Measurements from ENCODE around the gene IL1F10. TPM values are rescaled to one million over a fixed set of nuclear protein-coding genes. Genes with fewer than 3 reads are reported as not detected.

The IL1F10 gene
- total and polyA plus RNA-seq, 2 donors (not counting 3 experiments of a cell fraction or from before 2014, with no cell fraction given): not detected

- Histone ChIP-seq H3K79me2 (ENCODE audit: control insufficient read depth, insufficient read depth, low read length) (no peaks in the 10 kb centered on the region), H2AFZ (ENCODE audit: low read depth, low read length) (no peak overlapping the region), H3K27me3 (ENCODE audit: control insufficient read depth in 2 of 2, insufficient read depth in 2 of 2, low read length in 2 of 2) (peaks cover 3 to 10% of the 10 kb centered on the region in 2 experiments), H4K20me1 (replicated peaks; ENCODE audit: control insufficient read depth, extremely low read depth, insufficient read depth, low read length) (no peaks in the 10 kb centered on the region), H3K9me1 (replicated peaks; ENCODE audit: control insufficient read depth, extremely low read depth, insufficient read depth, low read length) (no peaks in the 10 kb centered on the region), H3K36me3 (ENCODE audit: control insufficient read depth in 2 of 2, extremely low read depth in 1 of 2, insufficient read depth in 2 of 2, low read length in 2 of 2) (no peaks in the 10 kb centered on the region), H3K4me1 (ENCODE audit: control insufficient read depth, extremely low read depth, insufficient read depth, low read length) (no peaks in the 10 kb centered on the region), H3K9me3 (replicated peaks; ENCODE audit: control insufficient read depth, insufficient read depth, low read length) (no peaks in the 10 kb centered on the region), H3K27ac (ENCODE audit: insufficient read depth, low read depth, low read length) (no peak overlapping the region), H3K4me3 (replicated peaks in 1 of 3; ENCODE audit: insufficient read depth in 1 of 3, low read depth in 1 of 3, low read length in 3 of 3) (no peak overlapping the region), H3K4me2 (ENCODE audit: insufficient read depth, low read length) (no peak overlapping the region), H3K9ac (replicated peaks; ENCODE audit: extremely low read depth, insufficient read depth, low read length) (no peak overlapping the region)
- FAIRE-seq (no peak), DNase-seq (ENCODE audit: low read depth, low spot score) (no peak)
- TF ChIP-seq FOS (IDR thresholded peaks at IDR 0.05; ENCODE audit: borderline replicate concordance, insufficient read depth, low read length) (no peak), GATA2 (IDR thresholded peaks at IDR 0.05; ENCODE audit: insufficient read depth, insufficient read length, low read depth, low read length) (no peak), POLR2AphosphoS5 (IDR thresholded peaks at IDR 0.05; ENCODE audit: insufficient read depth, low read depth, low read length) (no peak), MYC (IDR thresholded peaks at IDR 0.05; ENCODE audit: low read depth, low read length) (no peak), POLR2A (IDR thresholded peaks at IDR 0.05; ENCODE audit: low read depth, low read length) (no peak), CTCF (IDR thresholded peaks at IDR 0.05; ENCODE audit: extremely low read depth in 1 of 2, insufficient read depth in 1 of 2, low read depth in 1 of 2, low read length in 2 of 2) (no peak)
- ChIA-PET POLR2A (no interaction called here), CTCF (interaction anchor here (1.1 to 3.1 kb wide), 4 partner anchors 18 to 120 kb away, joined by 3 to 63 read pairs (median 4); no protein-coding TSS in a partner anchor)
- intact Hi-C loops (cut with micrococcal nuclease): no loop called here
- no TSS peak for BruUV-seq (replicated peaks)
- dilution Hi-C loops (cut with MboI; ENCODE audit: extremely low pct_ligation_motif_present, low sequenced_read_pairs): no loop called here
Measured at GRCh38 chr2:113077921-113078320, 10.2 kb downstream of the IL1F10 start.

GRCh38 chr2:113078350-113078839, 10.6 kb downstream of the IL1F10 start:
- Histone ChIP-seq H3K9ac (replicated peaks; ENCODE audit: extremely low read depth, insufficient read depth, low read length) (no peak overlapping the region), H3K9me3 (replicated peaks; ENCODE audit: control insufficient read depth, insufficient read depth, low read length) (no peaks in the 10 kb centered on the region), H3K36me3 (ENCODE audit: control insufficient read depth in 2 of 2, extremely low read depth in 1 of 2, insufficient read depth in 2 of 2, low read length in 2 of 2) (no peaks in the 10 kb centered on the region), H4K20me1 (replicated peaks; ENCODE audit: control insufficient read depth, extremely low read depth, insufficient read depth, low read length) (no peaks in the 10 kb centered on the region), H3K4me2 (ENCODE audit: insufficient read depth, low read length) (no peak overlapping the region), H3K27me3 (ENCODE audit: control insufficient read depth in 2 of 2, insufficient read depth in 2 of 2, low read length in 2 of 2) (peaks cover 3 to 10% of the 10 kb centered on the region in 2 experiments), H2AFZ (ENCODE audit: low read depth, low read length) (no peak overlapping the region), H3K4me1 (ENCODE audit: control insufficient read depth, extremely low read depth, insufficient read depth, low read length) (no peaks in the 10 kb centered on the region), H3K9me1 (replicated peaks; ENCODE audit: control insufficient read depth, extremely low read depth, insufficient read depth, low read length) (no peaks in the 10 kb centered on the region), H3K4me3 (replicated peaks in 1 of 3; ENCODE audit: insufficient read depth in 1 of 3, low read depth in 1 of 3, low read length in 3 of 3) (no peak overlapping the region), H3K27ac (ENCODE audit: insufficient read depth, low read depth, low read length) (no peak overlapping the region), H3K79me2 (ENCODE audit: control insufficient read depth, insufficient read depth, low read length) (no peaks in the 10 kb centered on the region)
- FAIRE-seq (no peak), DNase-seq (ENCODE audit: low read depth, low spot score) (no peak)
- ChIA-PET CTCF (interaction anchor here (1.1 to 3.1 kb wide), 4 partner anchors 18 to 120 kb away, joined by 3 to 63 read pairs (median 4); no protein-coding TSS in a partner anchor), POLR2A (no interaction called here)
- intact Hi-C loops (cut with micrococcal nuclease): no loop called here
- BruUV-seq (replicated peaks): no TSS peak
- TF ChIP-seq EZH2 (IDR thresholded peaks at IDR 0.05; ENCODE audit: borderline replicate concordance, low read depth, low read length, severe bottlenecking): no peak
- TF ChIP-seq CTCF (IDR thresholded peaks at IDR 0.05; ENCODE audit: extremely low read depth in 1 of 2, insufficient read depth in 1 of 2, low read depth in 1 of 2, low read length in 2 of 2): no peak
- TF ChIP-seq MYC (IDR thresholded peaks at IDR 0.05; ENCODE audit: low read depth, low read length): no peak
- TF ChIP-seq JUN (IDR thresholded peaks at IDR 0.05; ENCODE audit: borderline replicate concordance, insufficient read depth, insufficient read length, low read depth): no peak
- TF ChIP-seq POLR2AphosphoS5 (IDR thresholded peaks at IDR 0.05; ENCODE audit: insufficient read depth, low read depth, low read length): no peak
- TF ChIP-seq POLR2A (IDR thresholded peaks at IDR 0.05; ENCODE audit: low read depth, low read length): no peak
- TF ChIP-seq MAX (IDR thresholded peaks at IDR 0.05; ENCODE audit: insufficient read depth, insufficient read length): no peak
- no peak for TF ChIP-seq FOS (IDR thresholded peaks at IDR 0.05; ENCODE audit: borderline replicate concordance, insufficient read depth, low read length)
- no peak for TF ChIP-seq GATA2 (IDR thresholded peaks at IDR 0.05; ENCODE audit: insufficient read depth, insufficient read length, low read depth, low read length)
- dilution Hi-C loops (cut with MboI; ENCODE audit: extremely low pct_ligation_motif_present, low sequenced_read_pairs): no loop called here

Measured in endothelial cell of umbilical vein (primary cell).